Ovary (tissue), 9 donors: Measurements from ENCODE around the gene XRCC3. TPM values are rescaled to one million over a fixed set of nuclear protein-coding genes. Genes with fewer than 3 reads are reported as not detected.

Experiments used
- DNase-seq, 5 donors: peaks; one replicate each; pipeline ENCODE4 v3.0.0-alpha.2; 2019 to 2020
- H3K27ac ChIP-seq, 2 donors: fragments of 200-600 bp; one replicate each; pipeline versions ENCODE4 v1.5.1 to v1.8.0; 2019 to 2022
- H3K27me3 ChIP-seq: fragments of 200-600 bp; one replicate; pipeline ENCODE4 v1.8.0; 2022
- H3K36me3 ChIP-seq: fragments of 200-600 bp; sonication (generic); one replicate; pipeline ENCODE4 v1.5.1; 2019
- H3K4me1 ChIP-seq: one replicate; pipeline ENCODE4 v1.8.1; 2013; ENCODE audit warnings: mild to moderate bottlenecking, moderate library complexity; ENCODE audit not compliant: insufficient read depth
- H3K4me3 ChIP-seq: fragments of 200-600 bp; sonication (generic); one replicate; pipeline ENCODE4 v1.5.1; 2017
- H3K9me3 ChIP-seq, 2 donors: fragments of 200-600 bp in 1 of 2; sonication (generic) in 1 of 2; one replicate each; pipeline versions ENCODE4 v1.5.1 to v1.8.1; 2013 to 2019; ENCODE audit warnings: mild to moderate bottlenecking in 1 of 2, moderate library complexity in 1 of 2
- CTCF ChIP-seq, 3 donors: fragments of 450-650 bp in 2 of 3; fragments of 200-600 bp in 1 of 3; IDR thresholded peaks; one replicate each; pipeline versions ENCODE4 v1.5.1 to v1.8.0; 2016 to 2022; ENCODE audit warnings: antibody characterized with exemption in 3 of 3, mild to moderate bottlenecking in 1 of 3
- EP300 ChIP-seq: sonication (generic); formaldehyde crosslinking; IDR thresholded peaks from one replicate; pipeline ENCODE4 v1.6.1; 2017; ENCODE audit warnings: antibody characterized with exemption
- POLR2A ChIP-seq: fragments of 450-650 bp; IDR thresholded peaks from one replicate; pipeline ENCODE4 v1.6.1; 2017; ENCODE audit warnings: antibody characterized with exemption, mild to moderate bottlenecking, moderate library complexity
- WGBS, 3 donors: extraction: QIAGEN DNeasy Blood & Tissue Kit in 1 of 3; methylation state at CpG; one replicate each; pipeline versions ENCODE4 v1.1.5 to v1.1.7; 2013 to 2017; 5-methylcytosine and 5-hydroxymethylcytosine counted together
- intact Hi-C, 4 donors: fragments of 100-400 bp; cut with DNase I; formaldehyde crosslinking; loops; one replicate each; pipeline versions ENCODE4 v1.11.0 to v1.15.1; 2022 to 2023
- polyA plus RNA-seq, 2 donors: library from polyadenylated mRNA; stranded (reverse); fragments of 200-250 nt in 1 of 2; fragments of 350-450 nt in 1 of 2; fragmentation: Illumina TruSeq in 1 of 2; extraction: RNeasy Lipid Tissue Mini Kit (QIAGEN cat#74804) in 1 of 2; gene quantifications; one replicate each; pipeline ENCODE4 v1.2.3, GENCODE V29; 2013 to 2014
- total RNA-seq, 7 donors: library from RNA; depleted of rRNA in 2 of 7; stranded (reverse); fragments of >200 nt in 2 of 7; fragmentation: NEBNext Ultra II Directional in 3 of 7; extraction: Animal tissue kit (Norgen Biotek cat#: 25700) in 3 of 7; gene quantifications; one replicate each; pipeline versions ENCODE4 v1.1.0 to v1.2.4, GENCODE V29; 2016 to 2023
- donor health status: DM: no; HTN: no; CAD: no; lungs with moderate emphysema.
- donor health status: DM: no; HTN: no; CAD: no.
- donor health status: Bipolar disorder and iron deficiency.
- donor health status: DM: yes; HTN: yes; CAD: no.
- donor health status: DM: no; HTN: no; CAD: no.
- donor health status: DM: yes; HTN: yes; CAD: no.

XRCC3 gene
- total and polyA plus RNA-seq, 9 donors = 1.4 to 8.5 (median 3.7) TPM

- Histone ChIP-seq H3K9me3 (no peaks in the 10 kb centered on the region), H3K4me3 (no peak overlapping the region), H3K27ac (no peak overlapping the region), H3K27me3 (no peaks in the 10 kb centered on the region), H3K36me3 (no peaks in the 10 kb centered on the region), H3K4me1 (peaks cover 38% of the 10 kb centered on the region)
- WGBS, 3 donors = 70 to 79% (median 73%) methylated on average over 10 of the region's 10 CpGs
- DNase-seq = no peak
- intact Hi-C loops = loop anchor here in 1 of 4 donors (10.0 kb wide), 1 partner anchor 163 kb away; no protein-coding TSS in a partner anchor
- TF ChIP-seq CTCF (IDR thresholded peaks at IDR 0.05) (no peak), EP300 (no peak), POLR2A (no peak)
Observed at GRCh38 chr14:103738166-103738565, 22.9 kb upstream of the XRCC3 start.

- Histone ChIP-seq H3K4me3 (no peak overlapping the region), H3K27ac (no peak overlapping the region), H3K9me3 (no peaks in the 10 kb centered on the region), H3K27me3 (no peaks in the 10 kb centered on the region), H3K36me3 (no peaks in the 10 kb centered on the region), H3K4me1 (peaks cover 38% of the 10 kb centered on the region)
- no peak for TF ChIP-seq EP300
- no peak for TF ChIP-seq POLR2A
- TF ChIP-seq CTCF (IDR thresholded peaks at IDR 0.05) = no peak
- 84 to 90% (median 85%) methylated on average over 16 of the region's 16 CpGs for WGBS, 3 donors
- intact Hi-C loops = loop anchor here in 1 of 4 donors (10.0 kb wide), 1 partner anchor 163 kb away; no protein-coding TSS in a partner anchor
- DNase-seq = peak in 1 of 5 donors; percentile 44
Observed at GRCh38 chr14:103737432-103738045, 22.3 kb upstream of the XRCC3 start.

GRCh38 chr14:103736546-103737431 is 21.5 kb upstream of the XRCC3 start:
- Histone ChIP-seq H3K9me3 (no peaks in the 10 kb centered on the region), H3K27me3 (no peaks in the 10 kb centered on the region), H3K36me3 (no peaks in the 10 kb centered on the region), H3K4me1 (peaks cover 32% of the 10 kb centered on the region), H3K27ac (no peak overlapping the region), H3K4me3 (no peak overlapping the region)
- intact Hi-C loops = loop anchor here in 1 of 4 donors (10.0 kb wide), 1 partner anchor 162 kb away; no protein-coding TSS in a partner anchor
- WGBS, 3 donors = 26 to 37% (median 27%) methylated on average over 10 of the region's 10 CpGs
- DNase-seq = peak in 4 of 5 donors; percentile 68 to 76 (median 72)
- no peak for TF ChIP-seq POLR2A

- Histone ChIP-seq H3K9me3 (no peaks in the 10 kb centered on the region), H3K4me3 (no peak overlapping the region), H3K4me1 (peaks cover 25% of the 10 kb centered on the region), H3K27me3 (no peaks in the 10 kb centered on the region), H3K27ac (no peak overlapping the region), H3K36me3 (no peaks in the 10 kb centered on the region)
- no peak for TF ChIP-seq EP300
- no peak for TF ChIP-seq POLR2A
- TF ChIP-seq CTCF (IDR thresholded peaks at IDR 0.05) = no peak
- WGBS, 3 donors = 68 to 82% (median 71%) methylated on average over 21 to 22 of the region's 22 CpGs
- intact Hi-C loops = loop anchor here in 1 of 4 donors (10.0 kb wide), 1 partner anchor 161 kb away; no protein-coding TSS in a partner anchor
- peak in 2 of 5 donors; percentile 21 to 41 for DNase-seq
Observed at GRCh38 chr14:103735815-103736545, 20.7 kb upstream of the XRCC3 start.
